ENCODE data around the gene ARHGAP42. TPM values are rescaled to one million over a fixed set of nuclear protein-coding genes. Genes with fewer than 3 reads are reported as not detected.

Gene ARHGAP42
- 15.2 TPM for total RNA-seq

GRCh38 chr11:100687054-100687629 is at the start of gene ARHGAP42:
Gene ARHGAP42, plus strand, starts transcription at chr11:100687288. Its CDS starts 391 bp downstream, at chr11:100687679.

Small RNA genes lying within 50 kb of the gene (small RNA-seq; reads per million reads assigned to genes)
- not detected for gene RN7SL222P
